ENCODE measurements around the gene XXYLT1.
"Not testable (repeated sequence)": the region's sequence is repeated elsewhere in the genome, so short reads cannot be mapped to it uniquely, and the experiment has no call there.

The XXYLT1 gene

GRCh38 chr3:195093731-195094130 is 177.2 kb downstream of the XXYLT1 start:
- no peak for DNase-seq

- DNase-seq: not testable (repeated sequence)
These were observed 182.9 kb downstream of the XXYLT1 start for GRCh38 chr3:195087840-195088601.

- DNase-seq: no peak
These were observed 183.6 kb downstream of the XXYLT1 start for GRCh38 chr3:195087328-195087727.

- no peak for DNase-seq
These were observed 184.1 kb downstream of the XXYLT1 start for GRCh38 chr3:195086885-195087284.

- DNase-seq: no peak
These were observed 184.6 kb downstream of the XXYLT1 start for GRCh38 chr3:195086341-195086740.

GRCh38 chr3:195085356-195086130 is 185.4 kb downstream of the XXYLT1 start:
- DNase-seq: no peak

- DNase-seq: no peak
These were observed 186.2 kb downstream of the XXYLT1 start for GRCh38 chr3:195084746-195085145.

- no peak for DNase-seq
These were observed 187.3 kb downstream of the XXYLT1 start for GRCh38 chr3:195083659-195084058.

- DNase-seq: no peak
These were observed 188.1 kb downstream of the XXYLT1 start for GRCh38 chr3:195082811-195083210.

- DNase-seq: no peak
These were observed 189.6 kb downstream of the XXYLT1 start for GRCh38 chr3:195081242-195081963.

- DNase-seq: no peak
These were observed 190.3 kb downstream of the XXYLT1 start for GRCh38 chr3:195080571-195081151.

- DNase-seq: no peak
These were observed 190.8 kb downstream of the XXYLT1 start for GRCh38 chr3:195080125-195080524.

GRCh38 chr3:195079636-195080035 is 191.3 kb downstream of the XXYLT1 start:
- no peak for DNase-seq

- DNase-seq: no peak
These were observed 192.0 kb downstream of the XXYLT1 start for GRCh38 chr3:195078891-195079440.

GRCh38 chr3:195077611-195078540 is 193.1 kb downstream of the XXYLT1 start:
- no peak for DNase-seq

- no peak for DNase-seq
These were observed 193.9 kb downstream of the XXYLT1 start for GRCh38 chr3:195076981-195077610.

GRCh38 chr3:195075941-195076875 is 194.8 kb downstream of the XXYLT1 start:
- no peak for DNase-seq

GRCh38 chr3:195075199-195075940 is 195.6 kb downstream of the XXYLT1 start:
- DNase-seq: no peak

All from KG1 (cell line).